ENCODE measurements around the gene VPS54.

Gene VPS54

GRCh38 chr2:63850204-63850571 lies 169.0 kb downstream of the VPS54 start:
- TF ChIP-seq FOXP2 (optimal IDR thresholded peaks at IDR 0.05; ENCODE audit: borderline replicate concordance, extremely low read depth, extremely low read length, insufficient read depth) (no peak), POLR2AphosphoS5 (IDR thresholded peaks at IDR 0.05; ENCODE audit: low read depth, low read length) (no peak), TAF1 (IDR thresholded peaks at IDR 0.05; ENCODE audit: borderline replicate concordance, insufficient read depth, low read length) (no peak)
- TF ChIP-seq, protein P1, sequence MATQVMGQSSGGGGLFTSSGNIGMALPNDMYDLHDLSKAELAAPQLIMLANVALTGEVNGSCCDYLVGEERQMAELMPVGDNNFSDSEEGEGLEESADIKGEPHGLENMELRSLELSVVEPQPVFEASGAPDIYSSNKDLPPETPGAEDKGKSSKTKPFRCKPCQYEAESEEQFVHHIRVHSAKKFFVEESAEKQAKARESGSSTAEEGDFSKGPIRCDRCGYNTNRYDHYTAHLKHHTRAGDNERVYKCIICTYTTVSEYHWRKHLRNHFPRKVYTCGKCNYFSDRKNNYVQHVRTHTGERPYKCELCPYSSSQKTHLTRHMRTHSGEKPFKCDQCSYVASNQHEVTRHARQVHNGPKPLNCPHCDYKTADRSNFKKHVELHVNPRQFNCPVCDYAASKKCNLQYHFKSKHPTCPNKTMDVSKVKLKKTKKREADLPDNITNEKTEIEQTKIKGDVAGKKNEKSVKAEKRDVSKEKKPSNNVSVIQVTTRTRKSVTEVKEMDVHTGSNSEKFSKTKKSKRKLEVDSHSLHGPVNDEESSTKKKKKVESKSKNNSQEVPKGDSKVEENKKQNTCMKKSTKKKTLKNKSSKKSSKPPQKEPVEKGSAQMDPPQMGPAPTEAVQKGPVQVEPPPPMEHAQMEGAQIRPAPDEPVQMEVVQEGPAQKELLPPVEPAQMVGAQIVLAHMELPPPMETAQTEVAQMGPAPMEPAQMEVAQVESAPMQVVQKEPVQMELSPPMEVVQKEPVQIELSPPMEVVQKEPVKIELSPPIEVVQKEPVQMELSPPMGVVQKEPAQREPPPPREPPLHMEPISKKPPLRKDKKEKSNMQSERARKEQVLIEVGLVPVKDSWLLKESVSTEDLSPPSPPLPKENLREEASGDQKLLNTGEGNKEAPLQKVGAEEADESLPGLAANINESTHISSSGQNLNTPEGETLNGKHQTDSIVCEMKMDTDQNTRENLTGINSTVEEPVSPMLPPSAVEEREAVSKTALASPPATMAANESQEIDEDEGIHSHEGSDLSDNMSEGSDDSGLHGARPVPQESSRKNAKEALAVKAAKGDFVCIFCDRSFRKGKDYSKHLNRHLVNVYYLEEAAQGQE (IDR thresholded peaks at IDR 0.05; ENCODE audit: insufficient read depth in 1 of 2, low read depth in 2 of 2, low read length in 2 of 2) = no peak

- TF ChIP-seq POLR2AphosphoS5 (IDR thresholded peaks at IDR 0.05; ENCODE audit: low read depth, low read length) (no peak), FOXP2 (optimal IDR thresholded peaks at IDR 0.05; ENCODE audit: borderline replicate concordance, extremely low read depth, extremely low read length, insufficient read depth) (no peak), TAF1 (IDR thresholded peaks at IDR 0.05; ENCODE audit: borderline replicate concordance, insufficient read depth, low read length) (no peak)
- TF ChIP-seq, protein P1 (IDR thresholded peaks at IDR 0.05; ENCODE audit: insufficient read depth in 1 of 2, low read depth in 2 of 2, low read length in 2 of 2) = no peak
These were observed 169.6 kb downstream of the VPS54 start for GRCh38 chr2:63849381-63850203.

GRCh38 chr2:63846487-63846886 lies 172.7 kb downstream of the VPS54 start:
- TF ChIP-seq, protein P1 (IDR thresholded peaks at IDR 0.05; ENCODE audit: insufficient read depth in 1 of 2, low read depth in 2 of 2, low read length in 2 of 2) = no peak
- TF ChIP-seq FOXP2 (optimal IDR thresholded peaks at IDR 0.05; ENCODE audit: borderline replicate concordance, extremely low read depth, extremely low read length, insufficient read depth) (no peak), TAF1 (IDR thresholded peaks at IDR 0.05; ENCODE audit: borderline replicate concordance, insufficient read depth, low read length) (no peak), POLR2AphosphoS5 (IDR thresholded peaks at IDR 0.05; ENCODE audit: low read depth, low read length) (no peak), SIN3A (IDR thresholded peaks at IDR 0.05; ENCODE audit: borderline replicate concordance, insufficient read depth, low read length) (no peak)

DNA sequence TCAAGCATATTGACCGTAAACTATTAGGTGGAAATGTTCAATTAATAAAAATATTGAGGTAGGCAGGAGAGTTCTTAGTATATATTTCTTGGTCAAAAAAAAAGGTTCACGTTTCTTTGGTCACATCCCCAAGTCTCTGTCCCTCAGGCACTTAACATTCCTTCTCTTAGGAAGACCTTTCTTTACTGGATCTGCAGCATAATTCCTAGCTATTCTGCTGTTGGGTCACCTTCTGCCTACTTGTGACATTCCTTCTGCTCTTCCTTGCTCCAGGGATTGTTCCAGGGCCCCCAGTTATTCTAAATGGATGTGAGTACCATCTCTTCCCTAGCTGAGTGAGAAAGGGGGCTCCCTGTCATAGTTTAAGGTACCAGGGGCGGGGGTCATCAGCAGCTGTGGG lies 173.4 kb downstream of the VPS54 start:
- no peak for TF ChIP-seq TAF1 (IDR thresholded peaks at IDR 0.05; ENCODE audit: borderline replicate concordance, insufficient read depth, low read length)
- TF ChIP-seq POLR2AphosphoS5 (IDR thresholded peaks at IDR 0.05; ENCODE audit: low read depth, low read length) = no peak
- no peak for TF ChIP-seq SIN3A (IDR thresholded peaks at IDR 0.05; ENCODE audit: borderline replicate concordance, insufficient read depth, low read length)
- TF ChIP-seq FOXP2 (optimal IDR thresholded peaks at IDR 0.05; ENCODE audit: borderline replicate concordance, extremely low read depth, extremely low read length, insufficient read depth) = no peak
- TF ChIP-seq, protein P1 (IDR thresholded peaks at IDR 0.05; ENCODE audit: insufficient read depth in 1 of 2, low read depth in 2 of 2, low read length in 2 of 2) = no peak
